GM13977 (cell line): ENCODE measurements around the gene PLBD2.
"Not testable (repeated sequence)": the region's sequence is repeated elsewhere in the genome, so short reads cannot be mapped to it uniquely, and the experiment has no call there.

ENCODE experiments used
- DNase-seq: peaks from one replicate; pipeline ENCODE4 v3.0.0; 2012; ENCODE audit warnings: low spot score
- in situ Hi-C: fragments of 300-500 bp; cut with MboI; formaldehyde crosslinking; loops from one replicate; pipeline ENCODE4 v1.12.0; 2022; ENCODE audit warnings: low sequenced_read_pairs, low pct_unique_long_range_greater_than_20kb, mixed read lengths, inconsistent platforms; ENCODE audit not compliant: unreplicated experiment
- TF ChIP-seq, protein P1 (sequence below): IDR thresholded peaks from 2 replicates; pipeline ENCODE4 v1.5.1; 2012; ENCODE audit warnings: mild to moderate bottlenecking, control low read depth; ENCODE audit not compliant: insufficient read depth; ENCODE audit errors: extremely low read depth, missing control alignments

Gene PLBD2

DNA sequence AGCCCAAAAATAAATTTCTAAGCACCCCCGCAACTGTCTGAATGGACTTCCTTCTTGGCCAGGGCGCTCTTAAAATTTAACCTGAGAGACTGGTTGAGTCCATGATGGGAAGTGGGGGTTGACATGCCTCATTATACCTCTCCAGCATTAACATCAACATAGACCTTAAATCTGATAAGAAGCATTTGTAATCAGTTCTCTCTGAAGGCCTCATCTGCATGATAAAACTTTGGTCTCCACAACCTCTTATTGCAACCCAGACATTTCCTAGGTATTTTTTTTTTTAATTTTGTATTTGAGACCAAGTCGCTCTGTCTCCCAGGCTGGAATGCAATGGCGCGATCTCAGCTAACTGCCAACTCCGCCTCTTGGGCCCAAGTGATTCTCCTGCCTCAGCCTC lies 13.1 kb upstream of the PLBD2 start:
- in situ Hi-C loops, result no loop called here
- no peak for DNase-seq
- TF ChIP-seq, protein P1, sequence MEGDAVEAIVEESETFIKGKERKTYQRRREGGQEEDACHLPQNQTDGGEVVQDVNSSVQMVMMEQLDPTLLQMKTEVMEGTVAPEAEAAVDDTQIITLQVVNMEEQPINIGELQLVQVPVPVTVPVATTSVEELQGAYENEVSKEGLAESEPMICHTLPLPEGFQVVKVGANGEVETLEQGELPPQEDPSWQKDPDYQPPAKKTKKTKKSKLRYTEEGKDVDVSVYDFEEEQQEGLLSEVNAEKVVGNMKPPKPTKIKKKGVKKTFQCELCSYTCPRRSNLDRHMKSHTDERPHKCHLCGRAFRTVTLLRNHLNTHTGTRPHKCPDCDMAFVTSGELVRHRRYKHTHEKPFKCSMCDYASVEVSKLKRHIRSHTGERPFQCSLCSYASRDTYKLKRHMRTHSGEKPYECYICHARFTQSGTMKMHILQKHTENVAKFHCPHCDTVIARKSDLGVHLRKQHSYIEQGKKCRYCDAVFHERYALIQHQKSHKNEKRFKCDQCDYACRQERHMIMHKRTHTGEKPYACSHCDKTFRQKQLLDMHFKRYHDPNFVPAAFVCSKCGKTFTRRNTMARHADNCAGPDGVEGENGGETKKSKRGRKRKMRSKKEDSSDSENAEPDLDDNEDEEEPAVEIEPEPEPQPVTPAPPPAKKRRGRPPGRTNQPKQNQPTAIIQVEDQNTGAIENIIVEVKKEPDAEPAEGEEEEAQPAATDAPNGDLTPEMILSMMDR, result no peak

GRCh38 chr12:113346353-113346752 lies 12.0 kb upstream of the PLBD2 start:
- in situ Hi-C loops, result no loop called here
- TF ChIP-seq, protein P1, result no peak
- no peak for DNase-seq

GRCh38 chr12:113347107-113347506 lies 11.3 kb upstream of the PLBD2 start:
- TF ChIP-seq, protein P1, result no peak
- in situ Hi-C loops, result no loop called here
- DNase-seq, result no peak

DNA sequence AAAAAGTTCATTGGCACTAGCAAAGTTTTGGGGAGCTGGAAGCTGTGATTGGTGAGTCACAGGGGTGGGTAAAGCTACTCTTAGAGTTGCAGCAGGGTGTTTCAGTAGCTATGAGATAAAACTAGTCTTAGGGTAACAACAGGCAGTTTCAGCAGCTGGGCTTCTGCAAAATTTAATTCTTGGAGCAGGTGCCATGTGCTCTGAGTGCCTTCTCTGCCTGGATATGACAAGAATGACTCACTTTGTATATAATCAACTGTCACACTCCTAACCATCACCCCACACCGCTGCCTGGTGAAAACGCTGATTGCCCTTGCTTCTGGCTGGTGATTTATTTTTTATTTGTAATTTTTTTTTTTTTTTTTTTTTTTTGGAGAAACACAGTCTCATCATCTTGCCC lies 10.5 kb upstream of the PLBD2 start:
- TF ChIP-seq, protein P1, result no peak
- no peak for DNase-seq
- in situ Hi-C loops, result no loop called here

- TF ChIP-seq, protein P1, result no peak
- in situ Hi-C loops, result no loop called here
- DNase-seq, result no peak
Observed at GRCh38 chr12:113348849-113349536, 9.4 kb upstream of the PLBD2 start.

DNA sequence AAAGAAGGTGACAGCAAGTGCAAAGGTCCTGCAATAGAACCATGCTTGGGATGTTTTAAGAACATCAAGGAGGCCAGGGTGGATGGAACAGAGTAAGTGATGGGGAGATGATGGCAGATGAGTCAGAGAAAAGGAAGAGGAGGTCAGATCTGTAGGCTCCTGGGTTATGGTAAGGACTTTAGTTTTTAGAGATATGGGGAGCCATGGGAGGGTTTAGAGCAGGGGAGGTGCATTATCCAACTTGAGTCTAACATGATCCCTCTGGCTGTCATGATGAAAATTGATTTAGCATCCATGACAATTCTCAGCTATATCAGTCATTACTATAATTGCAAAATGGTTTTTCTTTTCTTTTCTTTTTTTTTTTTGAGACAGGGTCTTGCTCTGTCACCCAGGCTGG lies 7.3 kb upstream of the PLBD2 start:
- TF ChIP-seq, protein P1, result no peak
- in situ Hi-C loops, result no loop called here
- DNase-seq, result no peak

DNA sequence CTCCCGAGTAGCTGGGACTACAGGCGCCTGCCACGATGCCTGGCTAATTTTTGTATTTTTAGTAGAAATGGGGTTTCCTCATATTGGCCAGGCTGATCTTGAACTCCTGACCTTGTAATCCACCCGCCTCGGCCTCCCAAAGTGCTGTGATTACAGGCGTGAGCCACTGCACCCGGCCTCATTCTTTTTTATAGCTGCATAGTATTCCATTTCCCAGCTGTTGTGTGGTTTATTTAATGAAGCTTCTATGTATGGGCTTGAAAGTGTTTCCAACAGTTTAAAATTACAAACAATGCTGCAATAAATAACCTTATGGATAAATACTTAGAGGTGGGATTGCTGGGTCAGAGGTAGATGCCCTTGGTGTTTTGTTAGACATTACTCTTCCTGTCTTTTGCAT lies 4.2 kb upstream of the PLBD2 start:
- DNase-seq, in situ Hi-C loops: not testable (repeated sequence)
